Activated CD8-positive, alpha-beta T cell treated with anti-CD3 and anti-CD28 coated beads, Interleukin-2, amount 10 ng/mL, durations not matched to agents 7 days and 5 days (primary cell): ENCODE data around the gene GALR3. TPM values are rescaled to one million over a fixed set of nuclear protein-coding genes. Genes with fewer than 3 reads are reported as not detected.
A peak's percentile ranks its signal among the peaks of the same experiment; 100 is the strongest.

Experiments
- ATAC-seq: fragments of 150-1000 bp; cut with Tn5 transposase; one replicate; pipeline ENCODE4 v1.10.0; 2021; ENCODE audit warnings: moderate library complexity
- CTCF ChIA-PET: fragments of 350-600 bp; sonication (Branson Sonifier 250); formaldehyde crosslinking; loops from one replicate; lab custom pipeline; 2021; ENCODE audit warnings: antibody characterized with exemption; lab: Charles Lee
- POLR2A ChIA-PET: fragments of 350-600 bp; sonication (Branson Sonifier 250); formaldehyde crosslinking; loops from one replicate; lab custom pipeline; 2021; ENCODE audit warnings: antibody characterized with exemption; lab: Charles Lee
- DNase-seq: peaks from one replicate; pipeline ENCODE4 v3.0.0-alpha.2; 2020
- H3K27ac Mint-ChIP-seq: one replicate; pipeline ENCODE4 v1.8.0; 2021; ENCODE audit warnings: mild to moderate bottlenecking, mixed read lengths
- H3K27me3 Mint-ChIP-seq: one replicate; pipeline ENCODE4 v1.8.0; 2021; ENCODE audit warnings: low read depth, mixed read lengths
- H3K36me3 Mint-ChIP-seq: one replicate; pipeline ENCODE4 v1.8.0; 2021; ENCODE audit warnings: low read depth, mixed read lengths
- H3K4me1 Mint-ChIP-seq: one replicate; pipeline ENCODE4 v1.8.0; 2021; ENCODE audit warnings: low read depth, mixed read lengths
- H3K4me3 Mint-ChIP-seq: one replicate; pipeline ENCODE4 v1.8.0; 2021; ENCODE audit warnings: mild to moderate bottlenecking, mixed read lengths
- H3K9me3 Mint-ChIP-seq: one replicate; pipeline ENCODE4 v1.8.0; 2022; ENCODE audit warnings: mixed read lengths; ENCODE audit not compliant: insufficient read depth
- microRNA-seq: library from miRNA; unstranded; fragments of <30 nt; microRNA quantifications from one replicate; pipeline ENCODE4 v1.2.0, GENCODE V29; 2022
- total RNA-seq, 2 experiments: library from RNA; stranded (reverse); gene quantifications; one replicate each; pipeline ENCODE4 v1.2.3, GENCODE V29; 2021

GALR3 gene
- total RNA-seq, 2 experiments from 2014 or later: 0.24 TPM; not detected in 1

- Mint-ChIP-seq H3K27me3 (no peaks in the 10 kb centered on the region), H3K27ac (no peak overlapping the region), H3K9me3 (no peaks in the 10 kb centered on the region), H3K4me3 (no peak overlapping the region), H3K36me3 (peaks cover 66% of the 10 kb centered on the region), H3K4me1 (peaks cover 48% of the 10 kb centered on the region)
- no peak for DNase-seq
- ChIA-PET CTCF (interaction anchor here (1.2 to 4.9 kb wide), 5 partner anchors 10 to 260 kb away, joined by 3 to 31 read pairs (median 6); no protein-coding TSS in a partner anchor), POLR2A (interaction anchor here (0.6 to 1.2 kb wide), 3 partner anchors 8 to 82 kb away, joined by 3 read pairs; partner anchors contain the start of gene ANKRD54)
- ATAC-seq: no peak
These were observed 29.2 kb downstream of the GALR3 start for GRCh38 chr22:37852418-37852817.

GRCh38 chr22:37854946-37855345, 31.8 kb downstream of the GALR3 start:
- POLR2A ChIA-PET: no interaction called here
- no peaks in the 10 kb centered on the region for H3K9me3 Mint-ChIP-seq
- CTCF ChIA-PET: interaction anchor here (1.1 to 4.9 kb wide), 4 partner anchors 9 to 47 kb away, joined by 3 to 31 read pairs (median 7); partner anchors contain the start of gene GCAT
- H3K4me3 Mint-ChIP-seq: no peak overlapping the region
- H3K27ac Mint-ChIP-seq: no peak overlapping the region
- peaks cover 63% of the 10 kb centered on the region for H3K36me3 Mint-ChIP-seq
- H3K27me3 Mint-ChIP-seq: no peaks in the 10 kb centered on the region
- DNase-seq: no peak
- H3K4me1 Mint-ChIP-seq: peaks cover 34% of the 10 kb centered on the region
- no peak for ATAC-seq

- ATAC-seq (no peak), DNase-seq (no peak)
- Mint-ChIP-seq H3K9me3 (no peaks in the 10 kb centered on the region), H3K4me1 (peaks cover 31% of the 10 kb centered on the region), H3K4me3 (no peak overlapping the region), H3K27me3 (no peaks in the 10 kb centered on the region), H3K36me3 (peaks cover 66% of the 10 kb centered on the region), H3K27ac (no peak overlapping the region)
- POLR2A ChIA-PET: no interaction called here
- CTCF ChIA-PET: interaction anchor here (1.1 to 4.9 kb wide), 4 partner anchors 8 to 48 kb away, joined by 3 to 31 read pairs (median 7); partner anchors contain the start of gene GCAT
These were observed 32.3 kb downstream of the GALR3 start for GRCh38 chr22:37855462-37855861.

GRCh38 chr22:37860796-37861421, 37.7 kb downstream of the GALR3 start:
- no peak for ATAC-seq
- no peaks in the 10 kb centered on the region for H3K27me3 Mint-ChIP-seq
- no peak overlapping the region for H3K4me3 Mint-ChIP-seq
- peak overlapping the region; percentile 2 for H3K27ac Mint-ChIP-seq
- peaks cover 3% of the 10 kb centered on the region for H3K4me1 Mint-ChIP-seq
- ChIA-PET CTCF (interaction anchor here (1.4 to 7.1 kb wide), 5 partner anchors 11 to 43 kb away, joined by 6 to 111 read pairs (median 17); partner anchors contain the start of gene ANKRD54), POLR2A (no interaction called here)
- no peaks in the 10 kb centered on the region for H3K9me3 Mint-ChIP-seq
- DNase-seq: no peak
- peaks cover 63% of the 10 kb centered on the region for H3K36me3 Mint-ChIP-seq

DNA sequence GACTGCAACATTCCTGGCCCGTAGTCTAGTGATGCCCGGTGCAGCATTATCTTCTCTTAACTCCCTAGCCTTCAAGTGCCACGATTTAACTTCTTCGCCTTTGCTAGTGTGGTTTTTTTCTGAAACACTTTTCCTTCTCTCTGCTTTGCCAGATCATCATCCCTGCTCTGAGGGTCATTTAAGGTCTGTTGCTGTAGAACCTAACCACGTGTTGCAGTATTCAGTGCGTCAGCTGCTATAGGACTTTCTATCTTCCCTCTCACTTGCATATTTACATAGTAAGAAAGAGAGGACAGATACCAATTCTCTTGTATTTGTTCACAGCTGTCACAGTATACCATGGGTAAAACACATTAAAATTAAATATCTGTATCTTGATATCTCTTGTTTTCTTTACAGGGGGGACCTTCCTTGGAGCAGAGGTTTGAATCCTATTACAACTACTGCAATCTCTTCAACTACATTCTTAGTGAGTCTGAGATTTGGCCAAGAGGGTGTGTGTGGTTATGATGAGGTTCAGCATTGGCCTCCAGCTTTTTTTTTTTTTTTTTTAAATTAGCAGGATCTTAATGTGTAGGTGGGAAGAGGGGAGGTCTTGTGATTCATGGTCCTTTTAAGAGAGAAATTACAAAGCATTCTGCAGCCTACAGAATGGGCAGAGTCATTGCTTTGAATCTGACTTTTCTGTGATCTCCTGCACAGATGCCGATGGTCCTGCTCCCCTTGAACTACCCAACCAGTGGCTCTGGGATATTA, 39.6 kb downstream of the GALR3 start:
- peaks cover 62% of the 10 kb centered on the region for H3K36me3 Mint-ChIP-seq
- no peak for ATAC-seq
- H3K27me3 Mint-ChIP-seq: no peaks in the 10 kb centered on the region
- no peak overlapping the region for H3K27ac Mint-ChIP-seq
- H3K9me3 Mint-ChIP-seq: no peaks in the 10 kb centered on the region
- ChIA-PET POLR2A (interaction anchor here (0.7 to 1.7 kb wide), 6 partner anchors 10 to 486 kb away, joined by 3 to 6 read pairs (median 4); partner anchors contain the start of gene EIF3L), CTCF (interaction anchor here (0.6 to 7.1 kb wide), 39 partner anchors 9 to 235 kb away, joined by 3 to 111 read pairs (median 5); partner anchors contain the start of genes ANKRD54, GALR3, GCAT and MICALL1)
- H3K4me3 Mint-ChIP-seq: no peak overlapping the region
- peaks cover 3% of the 10 kb centered on the region for H3K4me1 Mint-ChIP-seq
- DNase-seq: no peak

GRCh38 chr22:37865510-37865909, 42.3 kb downstream of the GALR3 start:
- Mint-ChIP-seq H3K4me1 (peaks cover 3% of the 10 kb centered on the region), H3K4me3 (no peak overlapping the region), H3K27me3 (no peaks in the 10 kb centered on the region), H3K36me3 (peaks cover 61% of the 10 kb centered on the region), H3K9me3 (no peaks in the 10 kb centered on the region), H3K27ac (no peak overlapping the region)
- ATAC-seq (no peak), DNase-seq (no peak)
- ChIA-PET POLR2A (interaction anchor here (0.6 kb wide), 1 partner anchor 138 kb away, joined by 3 read pairs; no protein-coding TSS in a partner anchor), CTCF (interaction anchor here (7.1 kb wide), 1 partner anchor 47 kb away, joined by 111 read pairs; no protein-coding TSS in a partner anchor)

GRCh38 chr22:37870273-37870672, 47.1 kb downstream of the GALR3 start:
- no peak for DNase-seq
- no peak overlapping the region for H3K27ac Mint-ChIP-seq
- H3K4me1 Mint-ChIP-seq: no peaks in the 10 kb centered on the region
- no peak overlapping the region for H3K4me3 Mint-ChIP-seq
- ATAC-seq: no peak
- ChIA-PET CTCF (no interaction called here), POLR2A (no interaction called here)
- no peaks in the 10 kb centered on the region for H3K27me3 Mint-ChIP-seq
- H3K9me3 Mint-ChIP-seq: no peaks in the 10 kb centered on the region
- peaks cover 58% of the 10 kb centered on the region for H3K36me3 Mint-ChIP-seq

Small RNA genes lying within 50 kb of the gene (microRNA-seq; reads per million reads assigned to microRNA genes)
- gene MIR659: 1.7 reads per million

Other genes starting within 250 kb of the GALR3 start
- gene LGALS2, start 243.3 kb upstream of the GALR3 start, total RNA-seq: not detected
- gene GGA1, start 214.5 kb upstream of the GALR3 start, total RNA-seq: 10 to 100 TPM; 66.3 to 69.5 TPM
- 100 to 1,000 TPM; 216 to 218 TPM for gene SH3BP1, start 183.7 kb upstream of the GALR3 start, total RNA-seq
- 10 to 100 TPM; 31.5 to 33.5 TPM for gene PDXP, start 164.7 kb upstream of the GALR3 start, total RNA-seq
- 1,000 to 10,000 TPM; 1,444 to 1,502 TPM for gene LGALS1, start 147.7 kb upstream of the GALR3 start, total RNA-seq
- 10 to 100 TPM; 42.6 to 45.3 TPM for gene NOL12, start 137.0 kb upstream of the GALR3 start, total RNA-seq
- 10 to 100 TPM; 45.2 to 45.8 TPM for gene TRIOBP, start 126.3 kb upstream of the GALR3 start, total RNA-seq
- 10 to 100 TPM; 14.3 to 18.3 TPM for gene GCAT, start 15.4 kb upstream of the GALR3 start, total RNA-seq
- 10 to 100 TPM; 28.6 to 29.9 TPM for gene ANKRD54, start 21.0 kb downstream of the GALR3 start, total RNA-seq
- gene EIF3L, start 26.0 kb downstream of the GALR3 start, total RNA-seq: 100 to 1,000 TPM; 391 to 410 TPM
- 10 to 100 TPM; 21.3 to 24.5 TPM for gene MICALL1, start 82.9 kb downstream of the GALR3 start, total RNA-seq
- gene C22orf23, start 130.2 kb downstream of the GALR3 start, total RNA-seq: not detected
- 10 to 100 TPM; 71.7 to 73.8 TPM for gene POLR2F, start 130.3 kb downstream of the GALR3 start, total RNA-seq
- not detected for gene SOX10, start 161.2 kb downstream of the GALR3 start, total RNA-seq
- 10 to 100 TPM; 12.7 to 14.0 TPM for gene PICK1, start 234.0 kb downstream of the GALR3 start, total RNA-seq